ENCODE data around the gene GLRX3.

Gene GLRX3

DNA sequence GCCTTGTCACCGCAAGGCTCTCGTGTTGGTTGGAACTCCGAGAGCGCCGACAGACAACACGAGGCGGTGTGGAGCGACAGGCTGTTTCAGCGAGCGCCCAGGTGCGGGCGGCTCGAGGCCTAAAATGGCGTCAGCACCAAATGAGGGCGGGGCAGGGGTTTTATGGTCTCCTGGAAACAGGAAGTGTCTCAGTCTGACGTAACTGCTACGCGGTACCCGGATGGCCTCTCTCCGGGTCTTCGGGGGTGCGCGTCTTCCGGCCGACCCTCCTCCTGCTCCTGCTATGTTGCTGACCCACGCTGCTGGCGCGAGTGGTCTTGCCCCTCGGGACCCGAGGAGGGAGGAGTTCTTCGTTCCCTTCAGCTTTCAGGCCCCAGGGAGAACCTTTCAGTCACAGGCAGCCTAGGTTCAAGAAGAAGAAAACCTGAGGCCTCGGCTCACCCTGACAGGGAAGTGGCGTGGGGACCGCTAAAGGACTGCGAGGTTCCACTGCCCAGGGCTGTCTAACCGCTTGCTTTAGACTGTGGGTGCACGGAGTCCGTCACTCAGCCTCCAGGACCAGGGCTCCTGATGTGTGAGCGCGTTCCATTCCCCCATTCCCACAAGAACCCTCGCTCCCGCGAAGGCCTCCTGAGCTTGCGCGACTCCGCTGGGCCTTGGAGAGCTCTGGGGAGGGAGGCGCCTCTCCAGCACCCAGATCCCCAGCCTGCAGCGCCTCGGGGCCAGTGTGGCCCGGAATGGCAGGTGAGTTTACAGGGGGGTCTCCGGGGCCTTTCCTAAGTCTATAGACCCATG, 77.3 kb downstream of the GLRX3 start:
- no peaks in the 10 kb centered on the region for H4K20me1 ChIP-seq (ENCODE audit: low read depth, low read length)
- H3K79me2 ChIP-seq (ENCODE audit: insufficient read depth, low read length) = no peaks in the 10 kb centered on the region
- no peak overlapping the region for H3K9ac ChIP-seq (ENCODE audit: low read length)
- no peaks in the 10 kb centered on the region for H3K36me3 ChIP-seq (ENCODE audit: low read length)
- no peak overlapping the region for H3K27ac ChIP-seq (ENCODE audit: low read depth, low read length)
- no peaks in the 10 kb centered on the region for H3K9me2 ChIP-seq (replicated peaks; ENCODE audit: insufficient read depth, low read length)
- no peaks in the 10 kb centered on the region for H3K27me3 ChIP-seq (ENCODE audit: low read length)
- H3F3A ChIP-seq (ENCODE audit: insufficient read depth) = no peaks in the 10 kb centered on the region
- no peak overlapping the region for H2AFZ ChIP-seq (ENCODE audit: low read depth, low read length, severe bottlenecking)
- no peaks in the 10 kb centered on the region for H3K9me3 ChIP-seq (ENCODE audit: insufficient read depth, low read length)
- H3K4me2 ChIP-seq (ENCODE audit: low read depth, low read length, poor library complexity, severe bottlenecking) = no peak overlapping the region
- no peak overlapping the region for H3K4me3 ChIP-seq (ENCODE audit: insufficient read depth, low read length, poor library complexity, severe bottlenecking)
- TF ChIP-seq, protein P1, sequence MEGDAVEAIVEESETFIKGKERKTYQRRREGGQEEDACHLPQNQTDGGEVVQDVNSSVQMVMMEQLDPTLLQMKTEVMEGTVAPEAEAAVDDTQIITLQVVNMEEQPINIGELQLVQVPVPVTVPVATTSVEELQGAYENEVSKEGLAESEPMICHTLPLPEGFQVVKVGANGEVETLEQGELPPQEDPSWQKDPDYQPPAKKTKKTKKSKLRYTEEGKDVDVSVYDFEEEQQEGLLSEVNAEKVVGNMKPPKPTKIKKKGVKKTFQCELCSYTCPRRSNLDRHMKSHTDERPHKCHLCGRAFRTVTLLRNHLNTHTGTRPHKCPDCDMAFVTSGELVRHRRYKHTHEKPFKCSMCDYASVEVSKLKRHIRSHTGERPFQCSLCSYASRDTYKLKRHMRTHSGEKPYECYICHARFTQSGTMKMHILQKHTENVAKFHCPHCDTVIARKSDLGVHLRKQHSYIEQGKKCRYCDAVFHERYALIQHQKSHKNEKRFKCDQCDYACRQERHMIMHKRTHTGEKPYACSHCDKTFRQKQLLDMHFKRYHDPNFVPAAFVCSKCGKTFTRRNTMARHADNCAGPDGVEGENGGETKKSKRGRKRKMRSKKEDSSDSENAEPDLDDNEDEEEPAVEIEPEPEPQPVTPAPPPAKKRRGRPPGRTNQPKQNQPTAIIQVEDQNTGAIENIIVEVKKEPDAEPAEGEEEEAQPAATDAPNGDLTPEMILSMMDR (IDR thresholded peaks at IDR 0.05; ENCODE audit: insufficient read depth, low read length, poor library complexity, severe bottlenecking) = no peak
- TF ChIP-seq EZH2phosphoT487 (conservative IDR thresholded peaks at IDR 0.05; ENCODE audit: low read length) = no peak

DNA sequence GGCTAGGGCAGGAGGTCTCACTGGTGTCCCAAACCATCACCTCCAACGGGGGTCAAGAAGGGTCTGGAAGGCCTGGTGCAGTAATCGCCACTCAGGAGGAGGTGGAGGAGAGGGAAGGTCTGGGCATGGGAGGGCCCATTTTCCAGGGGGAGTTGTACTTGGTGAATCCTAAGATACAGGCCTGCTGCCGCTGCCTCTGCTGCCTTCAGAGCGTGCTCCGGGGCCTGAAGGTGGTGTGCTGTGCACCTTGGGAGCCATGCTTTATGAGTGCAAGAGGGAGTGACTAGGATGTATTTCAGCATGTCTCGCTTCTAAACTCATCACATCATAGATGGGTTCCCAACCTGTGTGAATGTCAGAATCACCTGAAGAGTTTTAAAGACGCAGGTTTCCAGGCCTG, 78.2 kb downstream of the GLRX3 start:
- H3K27ac ChIP-seq (ENCODE audit: low read depth, low read length) = no peak overlapping the region
- no peak for TF ChIP-seq EZH2phosphoT487 (conservative IDR thresholded peaks at IDR 0.05; ENCODE audit: low read length)
- TF ChIP-seq, protein P1 (IDR thresholded peaks at IDR 0.05; ENCODE audit: insufficient read depth, low read length, poor library complexity, severe bottlenecking) = no peak
- no peaks in the 10 kb centered on the region for H3K9me3 ChIP-seq (ENCODE audit: insufficient read depth, low read length)

DNA sequence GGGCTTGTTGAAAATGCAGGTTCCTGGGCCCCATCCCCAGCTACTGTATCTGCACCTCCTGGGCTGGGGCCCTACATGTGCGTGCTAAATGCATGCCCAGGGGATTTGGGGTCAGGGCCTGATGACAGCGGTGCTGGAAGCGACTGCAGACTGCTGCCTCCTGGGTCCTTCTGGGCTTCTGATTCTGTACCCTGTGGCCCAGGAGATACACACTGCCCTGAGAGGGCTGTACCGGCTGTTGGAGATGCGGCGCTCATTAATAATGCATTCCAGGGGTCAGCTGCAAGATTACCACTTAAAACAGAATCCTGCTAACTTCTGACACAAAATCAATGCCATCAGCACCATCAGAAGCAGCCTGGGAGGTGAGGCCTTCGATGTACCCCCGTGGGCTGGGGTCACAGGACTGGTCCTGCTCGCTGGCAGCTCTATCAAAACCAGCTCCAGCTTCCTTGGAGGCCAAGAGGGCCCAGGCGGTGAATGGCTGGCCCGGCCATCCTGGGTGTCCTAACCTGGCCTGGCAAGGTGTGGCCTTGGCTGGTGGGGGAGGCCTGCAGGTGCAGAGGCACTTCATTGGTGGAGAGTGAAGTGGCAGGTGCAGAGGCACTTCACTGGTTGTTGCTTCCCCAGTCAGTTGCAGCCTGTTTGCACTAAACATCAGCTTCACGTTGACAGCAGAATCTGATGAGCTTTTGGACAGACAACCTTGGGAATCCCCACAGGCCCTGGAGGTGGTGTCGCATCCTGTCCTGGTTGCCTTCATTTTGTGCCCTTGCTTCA, 79.2 kb downstream of the GLRX3 start:
- TF ChIP-seq, protein P1 (IDR thresholded peaks at IDR 0.05; ENCODE audit: insufficient read depth, low read length, poor library complexity, severe bottlenecking) = no peak
- H3K9ac ChIP-seq (ENCODE audit: low read length) = no peak overlapping the region
- no peaks in the 10 kb centered on the region for H3K27me3 ChIP-seq (ENCODE audit: low read length)
- H3K79me2 ChIP-seq (ENCODE audit: insufficient read depth, low read length) = no peaks in the 10 kb centered on the region
- H3F3A ChIP-seq (ENCODE audit: insufficient read depth) = no peaks in the 10 kb centered on the region
- no peak overlapping the region for H3K4me3 ChIP-seq (ENCODE audit: insufficient read depth, low read length, poor library complexity, severe bottlenecking)
- H3K9me3 ChIP-seq (ENCODE audit: insufficient read depth, low read length) = no peaks in the 10 kb centered on the region
- no peak overlapping the region for H3K4me2 ChIP-seq (ENCODE audit: low read depth, low read length, poor library complexity, severe bottlenecking)
- no peaks in the 10 kb centered on the region for H3K9me2 ChIP-seq (replicated peaks; ENCODE audit: insufficient read depth, low read length)
- no peak overlapping the region for H3K27ac ChIP-seq (ENCODE audit: low read depth, low read length)
- H4K20me1 ChIP-seq (ENCODE audit: low read depth, low read length) = no peaks in the 10 kb centered on the region
- no peak overlapping the region for H2AFZ ChIP-seq (ENCODE audit: low read depth, low read length, severe bottlenecking)
- H3K36me3 ChIP-seq (ENCODE audit: low read length) = no peaks in the 10 kb centered on the region

More for the DNA sequence above, 78.2 kb downstream of the GLRX3 start:
- no peaks in the 10 kb centered on the region for H4K20me1 ChIP-seq (ENCODE audit: low read depth, low read length)
- no peak overlapping the region for H3K9ac ChIP-seq (ENCODE audit: low read length)
- H3K4me3 ChIP-seq (ENCODE audit: insufficient read depth, low read length, poor library complexity, severe bottlenecking) = no peak overlapping the region
- H3K27me3 ChIP-seq (ENCODE audit: low read length) = no peaks in the 10 kb centered on the region
- no peaks in the 10 kb centered on the region for H3K9me2 ChIP-seq (replicated peaks; ENCODE audit: insufficient read depth, low read length)
- H2AFZ ChIP-seq (ENCODE audit: low read depth, low read length, severe bottlenecking) = no peak overlapping the region
- H3K4me2 ChIP-seq (ENCODE audit: low read depth, low read length, poor library complexity, severe bottlenecking) = no peak overlapping the region
- no peaks in the 10 kb centered on the region for H3K79me2 ChIP-seq (ENCODE audit: insufficient read depth, low read length)
- H3F3A ChIP-seq (ENCODE audit: insufficient read depth) = no peaks in the 10 kb centered on the region
- no peaks in the 10 kb centered on the region for H3K36me3 ChIP-seq (ENCODE audit: low read length)
